K562 (cell line): ENCODE data around the gene SIGLEC6. TPM values are rescaled to one million over a fixed set of nuclear protein-coding genes. Genes with fewer than 3 reads are reported as not detected.

Source experiments
- GATA2 ChIP-seq: sonication (generic); formaldehyde crosslinking; IDR thresholded peaks from 2 replicates; pipeline ENCODE4 v1.4.0; 2020; ENCODE audit warnings: mild to moderate bottlenecking, missing genetic modification reagents
- HBP1 ChIP-seq: fragments of 450-650 bp; formaldehyde crosslinking; IDR thresholded peaks from 2 replicates; pipeline ENCODE4 v1.4.0; 2022; ENCODE audit warnings: missing genetic modification characterization
- HMG20B ChIP-seq: fragments of 250-450 bp; sonication (Bioruptor Pico); IDR thresholded peaks from 2 replicates; pipeline ENCODE4 v1.5.0; 2021; ENCODE audit warnings: mild to moderate bottlenecking
- HOXB6 ChIP-seq: fragments of 250-450 bp; sonication (Bioruptor Pico); IDR thresholded peaks from 2 replicates; pipeline ENCODE4 v1.5.1; 2022; ENCODE audit warnings: mild to moderate bottlenecking, borderline replicate concordance
- NELFE ChIP-seq: IDR thresholded peaks from 2 replicates; pipeline ENCODE4 v1.6.1; 2011; ENCODE audit warnings: mild to moderate bottlenecking; ENCODE audit not compliant: insufficient read depth, insufficient read length
- POLR2A ChIP-seq: fragments of 450-650 bp; conservative IDR thresholded peaks from 2 replicates; pipeline ENCODE4 v1.6.1; 2016
- SFPQ ChIP-seq: fragments of 200-400 bp; formaldehyde crosslinking; IDR thresholded peaks from 2 replicates; pipeline ENCODE4 v1.6.1; 2017; ENCODE audit warnings: mild to moderate bottlenecking, low read depth, low read length, moderate library complexity
- ZBTB11 ChIP-seq, 3 experiments: fragments of 200-800 bp in 1 of 3; fragments of 250-450 bp in 1 of 3; fragments of 450-650 bp in 1 of 3; sonication (Bioruptor Pico) in 1 of 3; sonication (Bioruptor generic) in 1 of 3; formaldehyde crosslinking in 1 of 3; IDR thresholded peaks; 2 replicates each; pipeline versions ENCODE4 v1.6.1 to v1.8.0; 2016 to 2022; ENCODE audit warnings: mild to moderate bottlenecking in 2 of 3, missing genetic modification characterization in 2 of 3, missing compliant biosample characterization in 1 of 3, moderate library complexity in 1 of 3
- ZNF274 ChIP-seq: IDR thresholded peaks from 2 replicates; pipeline ENCODE4 v1.6.1; 2011; ENCODE audit warnings: low read depth, mild to moderate bottlenecking, low read length, moderate library complexity, borderline replicate concordance
- ZNF407 ChIP-seq: fragments of 450-650 bp; IDR thresholded peaks from 2 replicates; pipeline ENCODE4 v1.6.1; 2016; ENCODE audit warnings: low read depth
- ZNF830 ChIP-seq: fragments of 250-450 bp; sonication (Bioruptor Pico); IDR thresholded peaks from 2 replicates; pipeline ENCODE4 v1.5.0; 2021; ENCODE audit warnings: mild to moderate bottlenecking
- polyA plus RNA-seq, 8 experiments: library from polyadenylated mRNA; depleted of rRNA in 4 of 8; stranded (reverse) in 5 of 8; unstranded in 3 of 8; fragments of >200 nt; fragmentation: Nextera tagmentation in 2 of 8; fragmentation: Illumina TruSeq in 1 of 8; extraction: Ambion mirVana in 2 of 8; extraction: Trizol in 1 of 8; gene quantifications; 2 replicates each; pipeline versions ENCODE4 v1.2.1 to v1.2.3, GENCODE V29; 2011 to 2014; ENCODE audit warnings: inconsistent platforms in 1 of 8, missing spikeins in 1 of 8
- total RNA-seq, 7 experiments: library from RNA; depleted of rRNA in 6 of 7; stranded (reverse); fragments of >200 nt in 6 of 7; fragmentation: Illumina TruSeq in 2 of 7; extraction: Trizol in 2 of 7; gene quantifications; 2 replicates each; pipeline versions ENCODE4 v1.2.1 to v1.2.3, GENCODE V29; 2011 to 2021; ENCODE audit warnings: low replicate concordance in 1 of 7

SIGLEC6 gene
- total and polyA plus RNA-seq, 9 of the 15 experiments (the other 6 are each of a cell fraction or from before 2014, with no cell fraction given) = 0.03 to 17.5 (median 0.71) TPM

- no peak for TF ChIP-seq NELFE
- TF ChIP-seq POLR2A = no peak
- TF ChIP-seq ZNF407 = no peak
- no peak for TF ChIP-seq SFPQ
- TF ChIP-seq HBP1 = no peak
- peak in 1 of 3 experiments; percentile 50; a peak in 1 of 6 replicates for TF ChIP-seq ZBTB11 (CRISPR knock-in tag; IDR thresholded peaks at IDR 0.05)
- TF ChIP-seq GATA2 (CRISPR knock-in tag) = peak; percentile 35; the same call in 1 of the 2 replicates
- TF ChIP-seq HMG20B (CRISPR knock-in tag) = no peak
- TF ChIP-seq HOXB6 (CRISPR knock-in tag) = no peak
- TF ChIP-seq ZNF274 = no peak
- TF ChIP-seq ZNF830 (CRISPR knock-in tag) = peak; percentile 64; the same call in 1 of the 2 replicates
Measured at GRCh38 chr19:51552996-51553725, 21.7 kb upstream of the SIGLEC6 start (continued).
